ENCODE results near the gene IL18R1.

The IL18R1 gene

GRCh38 chr2:102392942-102393341 lies 37.3 kb downstream of the IL18R1 start:
- no peak for DNase-seq

- DNase-seq, result no peak
These were observed 40.4 kb downstream of the IL18R1 start for GRCh38 chr2:102396012-102396411.

- no peak for DNase-seq
These were observed 41.6 kb downstream of the IL18R1 start for GRCh38 chr2:102397209-102397608.

GRCh38 chr2:102399499-102400141 lies 44.0 kb downstream of the IL18R1 start:
- DNase-seq, result no peak

GRCh38 chr2:102401456-102401855 lies 45.9 kb downstream of the IL18R1 start:
- DNase-seq, result no peak

GRCh38 chr2:102401865-102402264 lies 46.3 kb downstream of the IL18R1 start:
- DNase-seq, result no peak

- no peak for DNase-seq
These were observed 55.4 kb downstream of the IL18R1 start for GRCh38 chr2:102410952-102411351.

- no peak for DNase-seq
These were observed 56.6 kb downstream of the IL18R1 start for GRCh38 chr2:102412199-102412598.

- no peak for DNase-seq
These were observed 62.4 kb downstream of the IL18R1 start for GRCh38 chr2:102417946-102418345.

- DNase-seq, result peak; percentile 6
These were observed 62.9 kb downstream of the IL18R1 start for GRCh38 chr2:102418421-102418961.

GRCh38 chr2:102420290-102420689 lies 64.7 kb downstream of the IL18R1 start:
- DNase-seq, result no peak

- DNase-seq, result no peak
These were observed 66.5 kb downstream of the IL18R1 start for GRCh38 chr2:102421890-102422759.

- no peak for DNase-seq
These were observed 67.3 kb downstream of the IL18R1 start, which contains the start of gene IL18RAP for GRCh38 chr2:102422910-102423309. Gene IL18RAP, plus strand, starts transcription at chr2:102423160. Its CDS starts 118 bp downstream, at chr2:102423278.

- no peak for DNase-seq
These were observed 67.8 kb downstream of the IL18R1 start for GRCh38 chr2:102423368-102423767.

GRCh38 chr2:102424754-102425153 lies 69.2 kb downstream of the IL18R1 start:
- DNase-seq, result no peak

GRCh38 chr2:102425441-102426132 lies 70.0 kb downstream of the IL18R1 start:
- DNase-seq, result no peak

- DNase-seq, result no peak
These were observed 71.7 kb downstream of the IL18R1 start for GRCh38 chr2:102427249-102427648.

- DNase-seq, result no peak
These were observed 73.0 kb downstream of the IL18R1 start for GRCh38 chr2:102428573-102428972.

GRCh38 chr2:102432386-102432785 lies 76.8 kb downstream of the IL18R1 start:
- no peak for DNase-seq

- no peak for DNase-seq
These were observed 78.5 kb downstream of the IL18R1 start for GRCh38 chr2:102433973-102434654.

GRCh38 chr2:102434655-102435381 lies 79.2 kb downstream of the IL18R1 start:
- DNase-seq, result no peak

- DNase-seq, result no peak
These were observed 80.1 kb downstream of the IL18R1 start for GRCh38 chr2:102435741-102436140.

All from fibroblast of upper back skin (primary cell).